WTC11 (cell line): ENCODE measurements around the gene AGBL1.

ENCODE experiments used
- ATF3 ChIP-seq: sonication (generic); formaldehyde crosslinking; conservative IDR thresholded peaks from 2 replicates; pipeline ENCODE4 v1.8.1; 2022; ENCODE audit warnings: mild to moderate bottlenecking, missing genetic modification reagents
- CTCF ChIP-seq: fragments of 200-600 bp; IDR thresholded peaks from 2 replicates; pipeline ENCODE4 v1.8.0; 2022; ENCODE audit warnings: antibody characterized with exemption
- NFYB ChIP-seq: sonication (generic); formaldehyde crosslinking; conservative IDR thresholded peaks from 2 replicates; pipeline ENCODE4 v1.8.0; 2022; ENCODE audit warnings: low read depth, missing genetic modification reagents
- ZBTB21 ChIP-seq: sonication (generic); formaldehyde crosslinking; IDR thresholded peaks from 2 replicates; pipeline ENCODE4 v1.8.1; 2023; ENCODE audit warnings: mild to moderate bottlenecking, missing genetic modification reagents, borderline replicate concordance
- ZNF232 ChIP-seq: sonication (generic); formaldehyde crosslinking; IDR thresholded peaks from 2 replicates; pipeline ENCODE4 v1.8.0; 2022; ENCODE audit warnings: mild to moderate bottlenecking, missing genetic modification reagents
- ZNF671 ChIP-seq: fragments of 250-450 bp; sonication (Bioruptor Pico); IDR thresholded peaks from 2 replicates; pipeline ENCODE4 v1.8.0; 2021; ENCODE audit warnings: mild to moderate bottlenecking
- TF ChIP-seq, protein P1 (sequence below): sonication (generic); formaldehyde crosslinking; IDR thresholded peaks from 2 replicates; pipeline ENCODE4 v1.8.0; 2022; ENCODE audit warnings: missing genetic modification reagents
- TF ChIP-seq, protein P2 (sequence below): sonication (generic); formaldehyde crosslinking; IDR thresholded peaks from 2 replicates; pipeline ENCODE4 v1.8.1; 2022; ENCODE audit warnings: low read depth, missing genetic modification reagents, borderline replicate concordance

DNA sequence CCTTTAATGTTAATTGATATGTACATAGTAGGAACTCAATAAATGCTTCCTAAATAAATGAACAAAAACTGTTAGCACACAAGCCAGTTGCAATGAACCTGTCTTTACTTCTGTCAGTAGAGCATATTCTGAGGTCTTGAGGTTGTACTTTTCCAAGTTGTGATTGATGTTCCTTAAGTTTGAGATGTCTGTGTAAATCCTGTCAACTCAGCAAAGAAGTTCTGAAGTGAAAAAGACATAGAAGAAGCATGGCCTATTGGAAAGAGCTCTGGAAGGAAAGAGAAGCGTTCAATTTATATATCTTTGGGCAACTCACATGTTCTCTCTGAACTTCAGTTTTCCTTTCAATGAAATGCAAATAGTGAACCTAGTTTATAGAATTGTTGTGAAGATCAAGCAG lies 269.9 kb downstream of the AGBL1 start:
- TF ChIP-seq CTCF (no peak), ZNF671 (no peak), ATF3 (CRISPR knock-in tag) (no peak), NFYB (CRISPR knock-in tag) (no peak), ZBTB21 (CRISPR knock-in tag) (no peak), ZNF232 (CRISPR knock-in tag) (no peak)
- TF ChIP-seq, protein P1, sequence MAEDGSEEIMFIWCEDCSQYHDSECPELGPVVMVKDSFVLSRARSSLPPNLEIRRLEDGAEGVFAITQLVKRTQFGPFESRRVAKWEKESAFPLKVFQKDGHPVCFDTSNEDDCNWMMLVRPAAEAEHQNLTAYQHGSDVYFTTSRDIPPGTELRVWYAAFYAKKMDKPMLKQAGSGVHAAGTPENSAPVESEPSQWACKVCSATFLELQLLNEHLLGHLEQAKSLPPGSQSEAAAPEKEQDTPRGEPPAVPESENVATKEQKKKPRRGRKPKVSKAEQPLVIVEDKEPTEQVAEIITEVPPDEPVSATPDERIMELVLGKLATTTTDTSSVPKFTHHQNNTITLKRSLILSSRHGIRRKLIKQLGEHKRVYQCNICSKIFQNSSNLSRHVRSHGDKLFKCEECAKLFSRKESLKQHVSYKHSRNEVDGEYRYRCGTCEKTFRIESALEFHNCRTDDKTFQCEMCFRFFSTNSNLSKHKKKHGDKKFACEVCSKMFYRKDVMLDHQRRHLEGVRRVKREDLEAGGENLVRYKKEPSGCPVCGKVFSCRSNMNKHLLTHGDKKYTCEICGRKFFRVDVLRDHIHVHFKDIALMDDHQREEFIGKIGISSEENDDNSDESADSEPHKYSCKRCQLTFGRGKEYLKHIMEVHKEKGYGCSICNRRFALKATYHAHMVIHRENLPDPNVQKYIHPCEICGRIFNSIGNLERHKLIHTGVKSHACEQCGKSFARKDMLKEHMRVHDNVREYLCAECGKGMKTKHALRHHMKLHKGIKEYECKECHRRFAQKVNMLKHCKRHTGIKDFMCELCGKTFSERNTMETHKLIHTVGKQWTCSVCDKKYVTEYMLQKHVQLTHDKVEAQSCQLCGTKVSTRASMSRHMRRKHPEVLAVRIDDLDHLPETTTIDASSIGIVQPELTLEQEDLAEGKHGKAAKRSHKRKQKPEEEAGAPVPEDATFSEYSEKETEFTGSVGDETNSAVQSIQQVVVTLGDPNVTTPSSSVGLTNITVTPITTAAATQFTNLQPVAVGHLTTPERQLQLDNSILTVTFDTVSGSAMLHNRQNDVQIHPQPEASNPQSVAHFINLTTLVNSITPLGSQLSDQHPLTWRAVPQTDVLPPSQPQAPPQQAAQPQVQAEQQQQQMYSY (CRISPR knock-in tag), result no peak
- TF ChIP-seq, protein P2, sequence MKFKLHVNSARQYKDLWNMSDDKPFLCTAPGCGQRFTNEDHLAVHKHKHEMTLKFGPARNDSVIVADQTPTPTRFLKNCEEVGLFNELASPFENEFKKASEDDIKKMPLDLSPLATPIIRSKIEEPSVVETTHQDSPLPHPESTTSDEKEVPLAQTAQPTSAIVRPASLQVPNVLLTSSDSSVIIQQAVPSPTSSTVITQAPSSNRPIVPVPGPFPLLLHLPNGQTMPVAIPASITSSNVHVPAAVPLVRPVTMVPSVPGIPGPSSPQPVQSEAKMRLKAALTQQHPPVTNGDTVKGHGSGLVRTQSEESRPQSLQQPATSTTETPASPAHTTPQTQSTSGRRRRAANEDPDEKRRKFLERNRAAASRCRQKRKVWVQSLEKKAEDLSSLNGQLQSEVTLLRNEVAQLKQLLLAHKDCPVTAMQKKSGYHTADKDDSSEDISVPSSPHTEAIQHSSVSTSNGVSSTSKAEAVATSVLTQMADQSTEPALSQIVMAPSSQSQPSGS (CRISPR knock-in tag), result no peak
